ENCODE results near the gene LRRC55.

Gene LRRC55

GRCh38 chr11:57230791-57231538 is 49.2 kb downstream of the LRRC55 start:
- no peak for TF ChIP-seq CTCF (IDR thresholded peaks at IDR 0.05)

GRCh38 chr11:57231539-57232253 is 49.9 kb downstream of the LRRC55 start:
- TF ChIP-seq CTCF (IDR thresholded peaks at IDR 0.05): no peak

DNA sequence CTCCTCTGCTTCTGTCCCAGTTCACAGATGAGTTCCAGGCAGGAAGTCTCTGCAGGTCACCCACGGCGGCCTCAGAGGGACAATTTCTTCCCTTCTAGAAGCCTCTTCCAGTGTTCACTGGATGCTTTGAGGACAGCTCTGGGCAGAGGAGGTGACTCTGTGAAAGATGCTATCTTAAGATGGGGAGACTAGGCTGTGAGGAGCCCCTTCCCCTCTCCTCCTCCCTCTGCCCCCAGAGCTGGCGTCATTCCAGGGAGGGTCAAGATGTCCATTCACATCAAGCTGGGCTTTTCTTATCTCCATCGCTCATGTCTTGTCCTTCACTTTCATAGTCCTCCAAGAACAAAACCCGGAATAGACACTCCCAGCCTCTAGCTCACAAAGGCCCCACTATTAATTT is 51.9 kb downstream of the LRRC55 start:
- TF ChIP-seq CTCF (IDR thresholded peaks at IDR 0.05): no peak

DNA sequence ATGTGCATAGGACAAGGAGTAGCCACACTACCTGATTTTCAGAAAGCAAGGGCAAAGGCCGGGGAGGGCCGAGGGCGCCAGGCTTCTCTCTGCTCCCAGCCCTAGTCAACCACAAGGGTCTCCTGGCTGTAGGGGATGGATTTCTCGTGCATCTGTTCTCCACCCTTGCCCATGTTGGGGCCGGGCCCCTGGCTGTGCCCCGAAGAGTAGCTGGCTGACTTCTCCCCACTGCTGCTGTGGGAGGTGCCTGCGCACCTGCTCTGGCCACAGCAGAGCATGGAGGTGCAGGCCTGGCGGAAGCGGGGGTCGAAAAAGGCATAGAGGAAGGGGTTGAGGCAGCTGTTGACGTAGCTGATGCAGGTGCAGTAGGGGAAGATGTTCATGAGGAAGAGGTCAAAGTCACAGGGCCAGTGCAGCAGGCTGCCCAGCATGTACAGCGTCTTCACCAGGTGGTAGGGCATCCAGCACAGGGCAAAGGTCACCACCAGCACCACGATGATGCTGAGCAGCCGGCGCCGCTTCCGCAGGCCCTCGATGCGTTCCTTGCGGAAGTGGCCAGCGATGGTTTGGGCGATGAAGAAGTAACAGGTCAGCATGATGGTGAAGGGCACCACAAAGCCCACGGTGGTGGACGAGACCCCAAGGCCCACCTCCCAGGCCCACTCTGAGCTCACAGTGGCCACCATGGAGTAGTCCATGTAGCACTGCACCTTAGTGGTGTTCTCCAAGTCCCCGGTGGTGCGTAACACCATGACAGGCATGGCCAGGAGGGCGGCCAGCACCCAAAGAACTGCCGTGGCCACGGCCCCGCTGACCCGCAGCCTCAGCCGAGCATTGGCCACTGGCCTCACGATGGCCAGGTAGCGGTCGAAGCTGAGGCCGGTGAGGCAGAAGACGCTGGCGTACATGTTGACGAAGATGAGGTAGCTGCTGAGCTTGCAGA is 54.3 kb downstream of the LRRC55 start:
- no peak for TF ChIP-seq CTCF (IDR thresholded peaks at IDR 0.05)

DNA sequence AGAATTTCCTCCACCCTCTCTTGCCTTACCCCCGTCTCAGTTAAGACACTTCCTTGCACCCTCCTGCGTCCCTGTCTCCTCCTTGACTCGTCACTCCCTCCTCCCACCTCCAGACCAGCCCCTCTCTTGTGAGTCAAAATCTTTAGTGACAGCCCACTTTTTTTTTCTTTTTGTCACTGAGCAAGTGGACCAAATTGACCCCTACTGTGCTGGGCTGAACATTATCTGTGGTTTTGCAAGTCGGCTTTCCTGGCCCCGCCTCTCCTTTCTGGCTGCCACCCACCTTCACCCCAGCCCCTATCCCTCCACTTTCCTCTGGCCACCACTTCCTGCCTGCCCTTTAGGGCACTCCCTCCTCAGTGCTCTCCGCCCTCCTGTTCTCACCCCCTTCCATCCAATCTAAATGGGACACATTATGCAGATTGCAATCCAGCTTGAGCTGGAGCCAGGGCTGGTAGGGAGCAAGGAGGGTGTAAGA is 55.5 kb downstream of the LRRC55 start, which contains the start of gene APLNR:
Gene APLNR (minus strand): TSS at position 47 of the 478 bp plus-strand sequence. CDS start 246 bp downstream, outside the sequence.
- TF ChIP-seq CTCF (IDR thresholded peaks at IDR 0.05): no peak

DNA sequence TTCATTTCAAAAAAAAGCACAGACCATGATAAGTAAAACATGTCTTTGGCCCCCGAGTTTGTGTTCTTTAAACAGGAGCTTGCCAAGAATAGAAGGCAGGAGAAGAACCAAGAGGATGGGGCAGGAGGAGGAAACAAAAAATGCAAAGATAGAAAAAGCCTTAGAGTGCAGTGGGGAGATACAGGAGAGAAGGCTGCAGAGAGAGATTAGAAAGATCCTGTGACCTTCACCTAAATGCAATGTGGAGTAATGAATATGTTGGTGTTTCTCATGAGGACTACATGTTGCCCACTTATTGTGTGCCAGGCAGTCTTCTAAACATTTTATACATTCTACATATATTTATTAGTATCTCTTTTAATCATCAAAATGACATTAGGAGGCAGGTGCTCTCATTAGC is 57.6 kb downstream of the LRRC55 start:
- TF ChIP-seq CTCF (IDR thresholded peaks at IDR 0.05): no peak

DNA sequence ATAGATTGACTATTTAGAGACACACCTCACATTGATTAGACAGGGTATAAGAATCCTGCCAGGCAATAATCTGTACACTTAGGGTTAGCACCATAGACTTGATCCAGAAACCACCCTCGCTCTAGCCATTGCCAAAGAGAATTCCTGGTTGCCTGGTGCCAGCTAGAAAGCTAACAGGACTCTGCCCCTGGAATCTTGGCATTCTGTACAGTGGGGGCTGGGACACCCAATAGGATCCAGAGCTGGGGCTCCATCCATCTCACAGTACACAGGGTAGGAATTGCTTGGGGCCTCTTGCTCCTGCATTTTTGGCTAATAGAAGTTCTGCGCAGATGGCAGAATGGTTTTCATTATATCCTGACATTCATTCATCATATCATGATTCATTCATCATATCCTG is 58.3 kb downstream of the LRRC55 start:
- no peak for TF ChIP-seq CTCF (IDR thresholded peaks at IDR 0.05)
